H7 (cell line): ENCODE measurements around the gene MEIS2. TPM values are rescaled to one million over a fixed set of nuclear protein-coding genes. Genes with fewer than 3 reads are reported as not detected.

Source experiments
- DNase-seq: peaks from one replicate; pipeline ENCODE4 v3.0.0; 2012
- H3K27me3 ChIP-seq: 2 replicates; pipeline ENCODE4 v1.6.0; 2011; ENCODE audit warnings: mild to moderate bottlenecking, low read length; ENCODE audit not compliant: control insufficient read depth, insufficient read depth
- H3K36me3 ChIP-seq: replicated peaks from 2 replicates; pipeline ENCODE4 v1.5.1; 2011; ENCODE audit warnings: low read length; ENCODE audit not compliant: control insufficient read depth, insufficient read depth
- H3K4me3 ChIP-seq: 2 replicates; pipeline ENCODE4 v1.5.1; 2011; ENCODE audit warnings: low read depth, mild to moderate bottlenecking, control low read depth, low read length, moderate library complexity; ENCODE audit not compliant: insufficient read depth
- total RNA-seq: library from RNA; depleted of rRNA; stranded (reverse); fragments of >200 nt; shearing (Covaris generic); gene quantifications from 2 replicates; pipeline ENCODE4 v1.2.3, GENCODE V29; 2014

Gene MEIS2
- total RNA-seq, 1 experiment from 2014 or later, result 1.8 TPM

DNA sequence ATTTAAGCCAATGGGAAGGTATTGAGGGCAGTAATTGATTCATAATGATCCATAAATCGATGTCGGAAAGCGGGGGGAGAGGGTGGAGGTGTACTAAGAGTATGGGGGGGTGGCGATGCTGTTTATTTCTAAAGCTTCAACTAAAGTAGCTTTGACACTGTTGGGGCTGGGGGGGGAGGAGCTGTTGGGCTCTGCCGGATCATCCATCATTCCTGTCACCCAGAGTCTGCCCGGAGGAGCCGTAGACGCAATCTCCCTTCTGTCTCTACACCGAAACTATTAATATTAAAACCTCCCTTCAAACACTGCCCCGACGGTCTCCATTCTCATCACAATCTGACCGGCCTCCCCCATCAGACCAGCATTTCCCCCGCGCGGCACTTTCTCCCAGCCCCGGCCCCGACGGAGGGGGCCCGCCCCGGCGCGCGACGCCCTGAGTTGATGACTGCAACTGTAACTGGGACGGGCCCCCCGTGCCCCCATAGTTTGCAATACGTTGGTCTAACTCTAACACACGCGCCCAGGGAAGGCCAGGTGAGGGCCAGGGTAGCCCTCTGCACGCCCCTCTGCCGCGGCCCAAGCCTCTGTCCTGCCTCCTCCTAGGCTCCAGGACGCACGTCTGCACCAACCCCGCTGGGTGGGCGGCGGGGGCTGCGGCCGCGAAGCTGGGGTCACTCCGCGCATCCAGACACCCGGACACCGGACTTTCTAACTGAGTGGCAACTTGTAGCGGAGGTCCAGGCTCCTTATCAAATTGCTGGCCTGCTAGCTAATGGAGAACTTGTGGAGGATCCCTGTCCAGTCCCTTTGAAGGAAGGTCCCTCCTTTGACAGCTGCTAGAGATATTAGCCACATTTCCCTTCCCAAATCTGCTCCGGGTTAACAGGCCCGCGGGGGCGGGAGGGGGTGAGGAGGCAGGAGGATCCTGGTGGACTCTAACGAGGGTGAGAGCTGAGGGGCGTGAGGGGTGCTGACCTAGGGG is 212.0 kb downstream of the MEIS2 start:
- peak; percentile 76 for DNase-seq

DNA sequence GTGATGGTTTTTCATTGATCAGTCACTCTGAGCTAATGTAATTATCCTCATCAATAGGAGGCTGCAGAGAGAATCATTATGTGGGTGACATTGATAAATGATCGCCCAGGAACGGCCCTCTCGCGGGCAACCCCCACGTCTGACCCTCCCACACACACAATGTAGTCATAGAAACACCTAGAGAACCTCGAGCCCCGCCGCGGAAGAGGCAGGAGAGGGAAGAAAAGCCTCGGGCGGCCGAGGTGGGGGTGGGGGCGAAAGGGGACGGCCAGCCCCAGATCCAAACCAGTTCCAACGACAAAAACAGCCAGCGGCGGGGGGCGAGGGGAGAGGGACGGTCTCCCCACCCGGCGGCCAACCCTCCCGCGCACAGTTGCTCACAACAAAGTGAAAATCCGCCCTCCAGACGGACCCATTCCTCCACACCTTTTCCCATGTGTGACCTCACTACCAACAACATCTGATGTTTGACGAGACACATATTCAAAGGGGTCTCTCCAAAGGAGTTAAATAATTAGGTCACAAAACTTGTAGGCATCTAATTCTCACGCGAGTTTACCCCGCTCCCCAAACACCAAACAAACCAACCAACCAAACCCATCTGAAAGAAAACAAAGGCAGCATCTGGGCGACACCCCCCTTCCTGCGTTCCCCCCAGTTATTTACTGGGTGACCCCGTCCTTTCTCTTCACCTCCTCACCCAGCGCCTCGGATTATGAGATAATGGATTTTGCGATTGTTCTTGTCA is 213.0 kb downstream of the MEIS2 start:
- Histone ChIP-seq H3K27me3 (peaks cover 91% of the 10 kb centered on the region), H3K36me3 (no peaks in the 10 kb centered on the region), H3K4me3 (peak overlapping the region; percentile 1; the same call in 1 of the 2 replicates)
- peak; percentile 74 for DNase-seq

More for the DNA sequence above, 212.0 kb downstream of the MEIS2 start:
- peaks cover 82% of the 10 kb centered on the region for H3K27me3 ChIP-seq
- no peaks in the 10 kb centered on the region for H3K36me3 ChIP-seq
- H3K4me3 ChIP-seq, result no peak overlapping the region; the same call in 1 of the 2 replicates

DNA sequence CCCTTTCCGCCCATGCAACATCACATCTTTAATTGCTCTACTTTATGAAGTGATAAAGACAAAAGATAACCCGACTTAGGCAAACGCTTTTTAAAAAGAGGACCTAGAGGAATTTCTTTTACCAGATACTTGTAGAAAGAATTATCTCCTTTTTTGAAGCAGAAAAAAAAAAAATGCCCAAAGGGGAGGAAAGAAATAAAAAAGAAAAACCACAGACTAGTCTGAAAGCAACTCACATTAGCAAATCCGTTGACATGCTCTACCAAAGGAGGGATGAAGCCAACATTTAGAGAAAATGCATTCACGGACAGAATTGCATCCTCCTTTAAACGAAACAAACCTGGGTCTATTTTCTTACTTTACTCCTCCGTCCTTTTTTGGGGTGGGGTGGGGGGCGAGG is 213.6 kb downstream of the MEIS2 start:
- Histone ChIP-seq H3K4me3 (no peak overlapping the region), H3K36me3 (no peaks in the 10 kb centered on the region), H3K27me3 (peaks cover 98% of the 10 kb centered on the region)
- DNase-seq, result no peak

DNA sequence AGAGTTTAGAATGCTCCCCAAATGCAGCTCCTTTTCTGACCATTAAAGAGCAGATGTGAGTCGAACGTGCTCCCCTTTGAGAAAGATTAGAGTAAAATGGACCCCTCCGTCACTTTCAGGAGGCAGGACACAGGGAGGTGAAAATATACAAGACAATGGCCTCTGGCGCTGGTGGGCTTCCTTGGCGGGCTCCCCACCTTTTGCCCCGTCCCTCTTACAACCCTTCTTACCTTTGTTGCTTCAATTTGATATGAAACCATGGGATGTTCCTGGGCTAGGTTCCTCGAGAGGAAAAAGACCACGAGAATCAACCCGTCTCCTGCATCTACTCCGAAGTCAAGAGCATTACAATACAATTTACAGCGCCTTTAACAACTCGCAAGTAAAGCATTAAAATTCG is 214.2 kb downstream of the MEIS2 start:
- Histone ChIP-seq H3K36me3 (no peaks in the 10 kb centered on the region), H3K27me3 (peaks cover 99% of the 10 kb centered on the region), H3K4me3 (no peak overlapping the region)
- peak; percentile 46 for DNase-seq

DNA sequence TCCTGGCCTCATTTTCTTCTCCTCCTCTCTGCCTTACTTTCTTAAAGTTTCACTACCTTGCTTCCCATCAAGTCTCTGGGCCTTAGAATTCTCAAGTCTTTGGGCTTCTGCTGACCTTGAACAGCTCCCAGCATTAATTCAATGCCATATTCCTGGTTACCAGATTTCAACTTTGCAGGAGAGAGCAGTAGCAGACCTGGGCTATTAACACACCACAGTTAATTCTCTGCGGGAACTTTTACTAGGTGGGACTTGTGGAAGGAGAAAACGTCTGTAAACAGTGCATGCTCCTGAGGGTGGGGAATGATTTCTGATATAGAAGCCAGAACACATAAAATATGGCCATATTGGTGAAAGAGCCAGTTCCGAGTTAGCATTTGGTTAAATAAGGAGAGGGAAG is 214.6 kb downstream of the MEIS2 start:
- Histone ChIP-seq H3K27me3 (peaks cover 99% of the 10 kb centered on the region), H3K4me3 (no peak overlapping the region), H3K36me3 (no peaks in the 10 kb centered on the region)
- DNase-seq, result no peak

DNA sequence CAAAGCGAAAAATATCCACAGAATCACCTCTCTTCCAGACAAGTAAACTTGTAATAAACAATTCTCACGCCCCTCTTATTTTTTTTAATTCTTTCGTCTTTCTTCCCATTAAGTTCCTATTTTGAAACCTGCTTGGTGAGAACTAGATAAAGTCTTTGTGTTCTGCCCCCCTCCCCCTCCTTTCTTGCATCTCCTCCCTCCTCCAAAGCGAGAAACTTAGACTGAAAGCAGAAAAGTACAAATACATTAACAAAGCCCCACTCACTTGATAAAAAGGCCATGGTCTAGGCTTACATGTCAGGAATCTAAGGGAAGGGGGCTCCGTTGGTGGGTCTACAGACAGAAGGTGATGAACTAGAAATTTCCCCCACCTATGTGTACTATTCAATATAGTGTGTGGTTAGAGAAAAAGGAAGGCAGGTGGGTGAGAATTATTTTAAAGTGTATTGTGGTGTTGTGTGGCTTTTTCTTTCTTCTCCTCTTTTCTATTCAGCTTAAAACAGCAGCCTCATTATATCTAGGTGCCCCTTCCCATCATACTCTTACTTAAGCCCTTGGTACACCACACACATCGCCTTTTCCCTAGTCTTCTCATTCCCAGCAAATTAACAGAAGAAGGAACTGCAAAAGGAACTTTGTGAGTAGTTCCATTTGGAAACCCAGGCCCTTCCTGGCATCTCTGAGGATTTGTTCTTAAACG is 215.3 kb downstream of the MEIS2 start:
- no peaks in the 10 kb centered on the region for H3K36me3 ChIP-seq
- H3K27me3 ChIP-seq, result peaks cover 99% of the 10 kb centered on the region
- no peak for DNase-seq
- H3K4me3 ChIP-seq, result no peak overlapping the region

DNA sequence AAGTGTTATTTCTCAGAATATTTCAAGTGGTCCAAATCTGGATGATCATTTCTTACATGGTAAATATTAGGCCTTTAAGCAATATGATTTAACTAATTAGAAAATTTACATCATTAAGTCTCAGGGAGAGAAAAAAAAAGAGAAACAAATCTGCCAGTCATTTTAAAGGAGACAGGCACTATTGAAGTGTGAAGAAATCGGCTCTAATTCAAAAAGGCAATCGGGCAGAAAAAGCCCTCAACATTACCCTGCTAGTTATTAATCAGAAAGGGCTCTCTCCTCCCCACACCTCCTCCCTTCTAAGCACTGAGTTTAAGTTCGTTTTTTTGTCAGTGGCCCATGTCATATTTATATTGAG is 215.9 kb downstream of the MEIS2 start:
- Histone ChIP-seq H3K27me3 (peaks cover 99% of the 10 kb centered on the region), H3K36me3 (no peaks in the 10 kb centered on the region), H3K4me3 (no peak overlapping the region)
- no peak for DNase-seq

DNA sequence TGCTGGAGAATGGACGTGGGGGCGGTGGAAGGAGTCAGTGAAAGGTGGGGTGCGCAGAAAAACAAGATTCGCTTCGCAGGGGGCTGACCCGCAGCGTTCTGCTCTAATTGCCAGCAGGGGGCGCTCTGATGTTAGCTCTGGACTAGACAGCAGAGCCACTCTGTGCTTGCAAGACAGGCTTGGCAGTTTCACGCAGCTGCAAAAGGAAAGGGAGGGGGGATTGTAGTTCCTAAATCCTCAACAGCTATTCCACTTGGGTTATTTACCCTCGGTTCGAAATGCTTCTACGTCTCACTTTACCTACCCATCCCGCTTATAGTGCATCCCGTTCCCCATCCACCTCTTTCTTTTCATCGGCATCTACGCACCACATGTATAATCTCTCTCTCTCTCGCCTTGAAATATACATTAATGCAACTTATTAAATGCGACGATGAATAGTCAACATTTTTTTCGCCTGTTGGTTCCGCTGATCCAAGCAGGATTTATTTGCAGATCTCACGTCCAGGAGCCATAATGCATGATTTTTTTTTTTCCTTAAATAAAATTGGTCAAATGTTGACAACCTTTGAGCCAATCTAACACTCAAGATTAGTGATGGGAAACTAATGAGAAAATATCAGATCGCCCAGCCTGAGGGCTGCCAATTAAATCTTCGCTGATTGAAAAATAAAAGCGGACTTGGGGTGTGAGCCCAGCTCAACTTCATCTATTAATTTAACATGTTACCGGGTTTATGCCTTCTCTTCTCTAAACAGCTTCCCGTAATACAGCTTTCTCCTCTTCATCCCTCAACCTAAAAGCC is 216.4 kb downstream of the MEIS2 start:
- DNase-seq, result peak; percentile 84
- Histone ChIP-seq H3K27me3 (peaks cover 99% of the 10 kb centered on the region), H3K36me3 (no peaks in the 10 kb centered on the region), H3K4me3 (no peak overlapping the region)

DNA sequence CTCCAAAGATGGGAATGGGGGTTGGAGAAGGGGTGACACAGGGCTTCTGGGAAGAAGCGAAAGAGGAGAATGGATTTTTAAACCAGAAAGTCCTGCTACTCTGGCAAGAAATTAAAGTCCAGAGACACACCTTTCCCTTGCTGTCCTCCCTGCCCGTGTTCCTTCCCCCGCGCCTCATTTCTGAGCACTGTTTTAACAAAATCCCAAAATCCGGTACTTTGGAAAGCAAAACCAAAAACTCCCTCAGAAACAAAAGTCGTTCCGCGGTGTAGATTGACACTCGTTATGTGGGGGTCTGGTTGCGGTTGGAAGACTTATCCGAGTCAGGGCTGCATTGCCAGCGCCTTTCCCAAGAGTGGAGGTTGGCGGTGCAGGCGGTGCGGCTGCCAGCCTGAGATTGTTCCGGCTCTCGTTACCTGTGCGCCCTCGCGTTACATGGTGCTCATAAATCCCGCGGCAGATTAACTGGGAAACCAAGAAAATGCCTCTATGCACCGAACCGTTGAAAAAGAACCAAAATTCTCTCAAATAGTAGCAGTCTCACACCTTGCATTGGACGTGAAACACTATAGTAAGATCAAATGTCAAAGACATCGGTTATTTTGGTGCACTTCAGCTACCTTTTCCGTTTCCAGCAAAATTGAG is 217.7 kb downstream of the MEIS2 start:
- peaks cover 99% of the 10 kb centered on the region for H3K27me3 ChIP-seq
- no peaks in the 10 kb centered on the region for H3K36me3 ChIP-seq
- H3K4me3 ChIP-seq, result no peak overlapping the region
- no peak for DNase-seq

DNA sequence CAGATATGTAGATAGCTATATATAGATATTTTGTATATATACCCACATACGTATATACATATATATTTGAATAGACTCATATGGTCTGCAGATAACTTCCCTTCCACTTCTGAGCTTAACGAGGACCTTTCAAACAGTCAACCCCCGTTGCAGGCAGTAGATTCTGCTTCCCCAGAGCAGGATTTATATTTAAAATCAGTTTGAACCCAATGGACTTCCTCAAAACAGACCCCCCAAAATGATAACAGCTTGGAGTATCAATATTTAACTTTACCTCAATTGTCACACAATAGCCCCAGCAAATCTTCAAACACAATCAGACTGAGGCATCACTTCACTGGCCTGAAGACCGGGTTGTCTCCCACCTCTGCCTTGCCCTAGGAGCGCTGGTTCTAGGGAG is 218.3 kb downstream of the MEIS2 start:
- Histone ChIP-seq H3K4me3 (no peak overlapping the region), H3K27me3 (peaks cover 97% of the 10 kb centered on the region)

DNA sequence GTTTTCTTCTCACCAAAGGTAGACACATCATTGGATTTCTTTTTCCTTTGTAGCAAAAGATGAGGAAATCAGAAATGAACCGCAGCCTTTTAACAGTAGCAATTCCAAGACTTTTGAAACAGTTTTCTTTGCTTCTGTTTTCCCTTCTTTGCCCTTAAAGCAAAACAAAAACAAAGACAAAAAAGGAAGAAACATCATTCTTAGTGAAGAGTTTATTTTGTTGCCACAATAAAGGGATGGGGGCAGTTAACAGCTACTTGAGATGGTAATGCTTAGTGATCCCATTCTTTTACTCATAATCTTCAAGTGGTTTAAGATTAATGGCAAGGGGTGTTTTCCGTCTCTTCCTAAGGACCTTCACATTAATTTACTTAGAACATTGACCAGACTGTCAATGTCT is 218.8 kb downstream of the MEIS2 start:
- Histone ChIP-seq H3K27me3 (peaks cover 96% of the 10 kb centered on the region), H3K4me3 (no peak overlapping the region), H3K36me3 (no peaks in the 10 kb centered on the region)
- no peak for DNase-seq

More for the DNA sequence above, 218.3 kb downstream of the MEIS2 start:
- H3K36me3 ChIP-seq, result no peaks in the 10 kb centered on the region
- DNase-seq, result no peak

DNA sequence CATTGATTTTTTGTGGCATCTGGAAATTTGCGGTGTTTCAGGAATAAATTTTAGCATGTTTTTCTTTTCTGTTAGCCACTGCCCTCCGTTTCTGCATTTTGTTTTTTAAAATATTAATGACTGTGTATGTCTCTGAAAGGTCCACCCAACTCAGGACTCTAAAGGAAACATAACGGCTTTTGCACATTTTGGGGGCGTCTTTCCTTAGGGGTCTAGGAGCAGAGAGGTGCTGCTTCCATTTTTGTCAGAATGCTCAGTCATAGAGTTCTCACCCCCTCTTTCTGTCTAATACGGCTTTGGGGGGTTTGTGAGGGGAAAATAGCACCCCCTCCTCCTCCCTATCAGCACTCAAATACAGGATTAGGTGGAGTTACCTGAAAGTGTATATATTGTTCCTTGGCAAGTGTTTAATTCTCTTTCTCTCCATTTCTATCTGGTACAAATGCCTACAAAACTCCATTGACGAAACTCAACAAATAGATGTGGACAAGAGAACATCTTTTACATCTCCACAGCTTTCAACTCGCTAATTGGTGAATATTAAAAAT is 219.4 kb downstream of the MEIS2 start:
- Histone ChIP-seq H3K4me3 (no peak overlapping the region), H3K27me3 (peaks cover 91% of the 10 kb centered on the region), H3K36me3 (no peaks in the 10 kb centered on the region)
- no peak for DNase-seq

DNA sequence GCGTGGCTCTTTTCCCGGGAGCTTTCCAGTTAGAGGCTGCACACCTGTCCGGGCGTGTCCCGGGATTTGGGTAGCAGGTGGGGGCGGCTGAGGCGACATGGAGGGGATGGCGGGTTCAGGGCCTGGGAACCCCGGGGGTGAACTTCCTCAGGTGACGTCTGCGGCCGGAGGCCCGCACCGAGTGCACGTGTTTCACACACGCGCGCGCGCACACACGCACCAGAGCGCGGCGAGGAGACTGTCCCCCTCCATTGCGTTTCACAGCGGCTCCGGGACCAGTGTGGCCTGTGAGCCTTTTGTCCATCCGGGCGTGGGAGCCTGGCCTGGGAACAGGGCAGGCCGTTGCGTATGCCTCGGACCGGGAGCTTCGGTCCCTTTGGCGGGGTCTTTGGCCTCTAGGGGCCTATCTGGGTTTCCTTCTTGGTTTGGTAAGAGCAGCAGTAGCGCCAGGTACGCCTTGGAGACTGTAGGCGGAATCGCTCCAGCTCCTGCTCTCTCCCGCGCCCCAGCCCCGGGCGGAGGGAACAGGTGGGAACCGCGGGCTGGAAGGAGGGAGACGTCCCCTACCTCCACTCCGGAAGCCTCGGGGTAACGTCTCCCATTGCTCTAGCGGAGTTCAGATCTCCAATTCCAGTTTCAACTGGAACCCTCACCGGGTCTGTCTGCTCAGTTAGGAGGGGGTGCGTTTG is 220.0 kb downstream of the MEIS2 start:
- Histone ChIP-seq H3K27me3 (peaks cover 86% of the 10 kb centered on the region), H3K4me3 (peak overlapping the region; percentile 27; the same call in 1 of the 2 replicates), H3K36me3 (no peaks in the 10 kb centered on the region)
- peak; percentile 79 for DNase-seq
